ENCODE results near the gene AGER.
"Not testable (repeated sequence)": the region's sequence is repeated elsewhere in the genome, so short reads cannot be mapped to it uniquely, and the experiment has no call there.

Gene AGER

DNA sequence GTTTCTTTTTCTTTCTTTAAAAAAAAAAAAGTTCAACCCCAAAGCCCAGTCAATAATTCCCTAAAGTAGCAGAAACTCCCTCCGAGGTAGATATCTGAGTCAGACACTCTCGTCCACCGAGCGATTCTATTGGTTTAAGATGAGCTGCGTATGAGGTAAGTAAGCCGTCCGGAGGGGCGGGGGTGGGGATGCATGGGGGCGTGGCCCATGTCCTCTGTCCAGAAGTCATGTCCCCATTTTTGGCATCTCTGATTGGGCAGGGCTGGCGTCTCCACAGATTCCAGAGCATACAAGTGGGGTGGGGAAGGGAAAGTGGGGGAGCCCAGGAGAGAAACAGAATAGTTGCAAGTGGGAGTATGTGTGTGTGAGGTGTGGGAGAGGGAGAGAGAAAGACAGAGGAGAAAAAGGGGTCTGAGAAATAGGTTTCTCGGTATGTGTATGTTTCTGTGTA is 1.7 kb upstream of the AGER start:
- DNase-seq, result not testable (repeated sequence)

DNA sequence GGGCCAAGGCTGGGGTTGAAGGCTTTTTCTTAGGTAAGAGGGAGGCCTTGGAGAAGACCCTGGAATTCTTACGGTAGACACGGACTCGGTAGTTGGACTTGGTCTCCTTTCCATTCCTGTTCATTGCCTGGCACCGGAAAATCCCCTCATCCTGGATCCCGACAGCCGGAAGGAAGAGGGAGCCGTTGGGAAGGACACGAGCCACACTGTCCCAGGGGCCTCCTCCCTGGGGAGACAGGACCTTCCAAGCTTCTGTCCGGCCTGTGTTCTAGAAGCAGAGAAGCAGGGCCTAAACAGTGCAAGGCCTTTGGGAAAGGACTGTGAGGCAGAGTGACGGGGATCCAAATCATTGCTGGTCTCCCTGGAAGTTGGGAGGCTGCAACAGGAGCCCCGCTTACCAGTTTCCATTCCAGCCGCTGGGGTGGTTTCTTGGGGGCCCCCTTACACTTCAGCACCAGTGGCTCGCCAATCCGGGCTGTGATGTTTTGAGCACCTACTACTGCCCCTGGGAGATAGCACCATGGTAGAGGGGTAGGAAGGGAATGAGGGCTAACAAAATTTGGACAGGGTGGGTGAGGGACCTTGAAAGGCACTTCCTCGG is 470 bp downstream of the AGER start:
- no peak for DNase-seq

DNA sequence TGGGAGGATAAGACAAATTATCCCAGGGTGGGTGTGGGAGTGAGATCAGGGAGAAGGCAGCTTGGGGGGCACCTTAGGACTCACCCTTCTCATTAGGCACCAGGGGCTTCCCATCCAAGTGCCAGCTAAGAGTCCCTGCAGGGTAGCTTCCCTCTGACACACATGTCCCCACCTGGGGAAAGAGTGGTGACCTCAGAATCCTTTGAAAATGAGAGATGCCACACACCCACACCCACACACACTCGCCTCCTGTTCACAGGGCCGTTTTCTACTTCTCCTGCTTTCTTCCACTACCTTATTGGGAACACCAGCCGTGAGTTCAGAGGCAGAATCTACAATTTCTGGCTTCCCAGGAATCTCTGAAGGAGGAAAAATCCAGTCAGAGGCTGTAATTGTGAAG is 1.0 kb downstream of the AGER start:
- DNase-seq, result no peak

DNA sequence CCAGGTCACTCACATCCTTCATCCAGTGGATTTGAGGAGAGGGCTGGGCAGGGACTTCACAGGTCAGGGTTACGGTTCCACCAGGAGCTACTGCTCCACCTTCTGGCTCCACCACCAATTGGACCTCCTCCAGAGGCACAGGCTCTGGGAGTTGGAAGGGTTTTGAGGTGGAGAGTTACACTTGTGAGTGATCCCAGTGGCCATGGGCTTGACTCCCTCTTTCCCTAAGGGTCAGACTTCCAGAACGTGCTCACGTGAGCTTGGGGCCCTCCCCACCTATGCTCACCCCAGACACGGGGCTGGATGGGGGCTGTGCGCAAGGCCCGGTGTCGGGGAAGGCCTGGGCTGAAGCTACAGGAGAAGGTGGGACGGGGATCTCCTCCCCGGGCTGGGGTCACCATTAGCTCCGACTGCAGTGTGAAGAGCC is 1.5 kb downstream of the AGER start:
- DNase-seq, result no peak

- no peak for DNase-seq
Observed at GRCh38 chr6:32181915-32182529, 2.0 kb downstream of the AGER start.

DNA sequence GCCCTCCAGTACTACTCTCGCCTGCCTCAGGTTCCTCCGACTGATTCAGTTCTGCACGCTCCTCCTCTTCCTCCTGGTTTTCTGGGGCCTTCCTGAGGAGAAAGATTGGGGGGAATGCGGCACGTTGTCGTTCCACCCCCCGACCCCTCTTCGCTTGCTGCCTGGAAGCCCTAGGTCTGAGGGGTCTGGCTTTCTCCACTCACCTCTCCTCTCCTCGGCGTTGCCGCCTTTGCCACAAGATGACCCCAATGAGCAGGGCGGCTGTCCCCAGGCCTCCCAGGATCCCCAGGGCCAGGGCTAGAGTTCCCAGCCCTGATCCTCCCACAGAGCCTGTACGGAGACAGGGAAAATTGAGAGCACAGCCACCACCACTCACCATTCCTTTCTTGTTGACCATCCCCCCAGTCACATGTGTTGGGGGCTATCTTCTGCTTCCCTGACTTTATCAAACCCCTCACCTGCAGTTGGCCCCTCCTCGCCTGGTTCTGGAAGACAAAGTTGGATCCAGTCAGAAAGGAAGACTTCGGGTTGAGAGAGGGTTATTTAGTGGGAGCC is 2.8 kb downstream of the AGER start:
- no peak for DNase-seq

GRCh38 chr6:32179766-32180405 is 4.2 kb downstream of the AGER start:
- DNase-seq, result no peak

GRCh38 chr6:32178547-32179440 is 5.3 kb downstream of the AGER start:
- DNase-seq, result no peak

- DNase-seq, result peak; percentile 98 to 99
Observed at GRCh38 chr6:32177788-32178546, 6.1 kb downstream of the AGER start, which contains the start of gene RNF5. RNF5 (plus strand) TSS chr6:32178405; CDS start chr6:32178512, 107 bp downstream.

GRCh38 chr6:32177183-32177787 is 6.8 kb downstream of the AGER start:
- DNase-seq, result peak in 1 of 2 experiments; percentile 69

GRCh38 chr6:32176476-32177182 is 7.4 kb downstream of the AGER start:
- no peak for DNase-seq

- peak; percentile 84 to 94 for DNase-seq
Observed at GRCh38 chr6:32175711-32176475, 8.2 kb downstream of the AGER start, which contains the start of gene AGPAT1. AGPAT1 (minus strand) TSS chr6:32176084; CDS start chr6:32171496, 4,588 bp downstream.

- no peak for DNase-seq
Observed at GRCh38 chr6:32175322-32175710, 8.7 kb downstream of the AGER start.

DNA sequence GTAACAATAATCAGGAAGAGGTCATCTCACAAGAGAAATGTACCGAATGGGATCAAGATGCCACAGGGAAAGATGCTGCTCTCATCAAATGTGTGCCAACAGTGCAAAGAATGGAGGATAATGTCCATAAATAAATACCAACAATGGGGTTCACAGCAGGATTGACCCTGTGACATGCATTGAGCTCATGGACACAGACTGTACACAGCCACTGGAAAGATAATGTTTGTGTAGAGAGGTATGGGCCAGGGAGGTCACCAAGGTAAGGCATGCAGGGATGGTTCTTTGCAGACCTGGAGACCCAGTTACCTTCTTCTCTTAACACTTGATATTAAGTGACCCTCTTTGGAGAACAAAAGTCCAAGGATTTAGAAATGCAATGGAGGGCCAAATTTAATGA is 9.6 kb downstream of the AGER start:
- DNase-seq, result no peak

GRCh38 chr6:32173051-32173727 is 10.9 kb downstream of the AGER start:
- no peak for DNase-seq

- no peak for DNase-seq
Observed at GRCh38 chr6:32171234-32171633, 12.8 kb downstream of the AGER start.

- DNase-seq, result no peak
Observed at GRCh38 chr6:32170294-32170693, 13.8 kb downstream of the AGER start.

DNA sequence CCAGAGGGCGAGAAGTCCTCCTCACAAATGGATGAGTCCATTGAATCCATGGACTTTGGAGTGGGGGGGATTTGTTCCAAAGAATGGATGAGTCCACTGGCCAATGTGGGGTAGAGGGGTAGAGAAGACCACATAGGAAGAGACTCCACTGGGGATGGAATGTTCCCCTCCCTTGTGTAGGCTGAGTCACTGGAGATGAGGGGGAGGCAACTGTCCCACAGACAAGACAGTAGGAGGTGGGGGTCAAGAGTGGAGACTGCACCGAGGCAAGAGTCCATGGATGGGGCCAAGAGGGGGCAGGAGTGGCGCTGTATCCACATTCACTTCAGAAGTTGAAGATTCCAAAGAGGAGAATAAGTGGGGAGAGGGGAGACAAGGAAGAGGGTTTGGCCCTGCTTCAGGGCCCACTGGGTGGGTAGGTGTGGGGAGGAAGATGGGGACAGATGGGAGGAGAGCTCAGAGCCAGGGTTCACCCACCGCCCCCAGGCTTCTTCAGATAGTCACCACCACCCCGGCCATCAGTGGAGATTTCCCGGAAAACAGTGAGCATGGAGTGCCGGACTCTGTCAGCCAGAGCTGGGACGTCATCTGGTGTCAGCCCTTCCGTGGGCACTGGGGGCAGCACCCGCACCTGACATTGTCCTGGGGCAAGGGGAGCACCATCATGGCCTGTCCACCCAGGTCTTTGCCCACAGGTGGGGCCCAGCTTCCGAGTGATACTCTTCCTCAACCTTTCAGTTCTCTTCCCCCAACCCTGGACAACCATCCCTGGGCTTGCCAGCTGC is 15.1 kb downstream of the AGER start:
- no peak for DNase-seq

DNA sequence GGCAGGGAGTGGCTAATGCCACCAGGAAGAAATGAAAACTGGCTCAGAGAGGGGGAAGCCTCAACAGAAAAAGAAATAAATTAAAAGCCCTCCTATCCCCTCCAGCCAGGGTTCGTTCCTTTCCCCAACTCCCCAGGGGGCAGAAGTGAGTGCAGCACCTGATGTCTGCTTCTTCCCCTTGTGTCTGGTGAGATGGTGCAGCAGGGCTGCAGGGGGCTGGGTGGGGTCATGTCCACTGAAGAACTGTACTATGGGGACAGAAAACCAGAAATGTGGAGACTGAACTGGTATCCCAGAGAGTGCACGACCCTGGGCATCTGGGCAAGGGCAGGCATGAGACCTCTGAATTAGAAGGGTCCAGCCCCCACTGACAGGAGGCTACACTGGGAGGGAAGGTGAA is 15.7 kb downstream of the AGER start:
- no peak for DNase-seq
